ENCODE results near the gene PRKCB.
"Not testable (repeated sequence)": the region's sequence is repeated elsewhere in the genome, so short reads cannot be mapped to it uniquely, and the experiment has no call there.

DNA sequence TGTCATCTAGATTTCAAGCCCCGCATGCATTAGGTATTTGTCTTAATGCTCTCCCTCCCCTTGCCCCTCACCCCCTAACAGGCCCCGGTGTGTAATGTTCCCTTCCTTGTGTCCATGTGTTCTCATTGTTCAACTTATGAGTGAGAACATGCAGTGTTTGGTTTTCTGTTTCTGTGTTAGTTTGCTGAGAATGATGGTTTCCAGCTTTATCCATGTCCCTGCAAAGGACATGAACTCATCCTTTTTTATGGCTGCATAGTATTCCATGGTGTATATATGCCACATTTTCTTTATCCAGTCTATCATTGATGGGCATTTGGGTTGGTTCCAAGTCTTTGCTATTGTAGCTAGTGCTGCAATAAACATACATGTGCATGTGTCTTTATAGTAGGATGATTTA is 269.7 kb downstream of the PRKCB start:
- TF ChIP-seq, protein P1, sequence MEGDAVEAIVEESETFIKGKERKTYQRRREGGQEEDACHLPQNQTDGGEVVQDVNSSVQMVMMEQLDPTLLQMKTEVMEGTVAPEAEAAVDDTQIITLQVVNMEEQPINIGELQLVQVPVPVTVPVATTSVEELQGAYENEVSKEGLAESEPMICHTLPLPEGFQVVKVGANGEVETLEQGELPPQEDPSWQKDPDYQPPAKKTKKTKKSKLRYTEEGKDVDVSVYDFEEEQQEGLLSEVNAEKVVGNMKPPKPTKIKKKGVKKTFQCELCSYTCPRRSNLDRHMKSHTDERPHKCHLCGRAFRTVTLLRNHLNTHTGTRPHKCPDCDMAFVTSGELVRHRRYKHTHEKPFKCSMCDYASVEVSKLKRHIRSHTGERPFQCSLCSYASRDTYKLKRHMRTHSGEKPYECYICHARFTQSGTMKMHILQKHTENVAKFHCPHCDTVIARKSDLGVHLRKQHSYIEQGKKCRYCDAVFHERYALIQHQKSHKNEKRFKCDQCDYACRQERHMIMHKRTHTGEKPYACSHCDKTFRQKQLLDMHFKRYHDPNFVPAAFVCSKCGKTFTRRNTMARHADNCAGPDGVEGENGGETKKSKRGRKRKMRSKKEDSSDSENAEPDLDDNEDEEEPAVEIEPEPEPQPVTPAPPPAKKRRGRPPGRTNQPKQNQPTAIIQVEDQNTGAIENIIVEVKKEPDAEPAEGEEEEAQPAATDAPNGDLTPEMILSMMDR (IDR thresholded peaks at IDR 0.05 in 2 of 3, conservative IDR thresholded peaks at IDR 0.05 in 1 of 3; ENCODE audit: borderline replicate concordance in 1 of 3, insufficient read depth in 1 of 3, low read depth in 2 of 3, low read length in 2 of 3) = not testable (repeated sequence)
- not testable (repeated sequence) for TF ChIP-seq JUND (IDR thresholded peaks at IDR 0.05); ELF1 (IDR thresholded peaks at IDR 0.05; ENCODE audit: borderline replicate concordance, low read depth); POLR2A (IDR thresholded peaks at IDR 0.05; ENCODE audit: borderline replicate concordance, extremely low read depth, insufficient read depth, insufficient read length)

All from HCT116 (cell line).